H9 (cell line): ENCODE measurements around the gene SH3BGRL3. TPM values are rescaled to one million over a fixed set of nuclear protein-coding genes. Genes with fewer than 3 reads are reported as not detected.

Experiments
- DNase-seq: peaks from one replicate; pipeline ENCODE4 v3.0.0-alpha.2; 2017
- H2AFZ ChIP-seq: one replicate; pipeline ENCODE4 v1.6.1; 2013; ENCODE audit warnings: mild to moderate bottlenecking, low read length, control low read depth, moderate library complexity
- H2AK5ac ChIP-seq: 2 replicates; pipeline ENCODE4 v1.6.1; 2013; ENCODE audit warnings: low read length, control low read depth, mixed read lengths; ENCODE audit not compliant: insufficient read length
- H2BK120ac ChIP-seq: one replicate; pipeline ENCODE4 v1.6.1; 2013; ENCODE audit warnings: low read depth, mild to moderate bottlenecking, low read length, control low read depth, inconsistent platforms; ENCODE audit not compliant: poor library complexity, severe bottlenecking
- H2BK12ac ChIP-seq: 2 replicates; pipeline ENCODE4 v1.6.1; 2013; ENCODE audit warnings: low read length, control low read depth, mixed read lengths, low read depth; ENCODE audit not compliant: insufficient read length
- H2BK15ac ChIP-seq: 2 replicates; pipeline ENCODE4 v1.6.1; 2013; ENCODE audit warnings: low read depth, low read length, control low read depth
- H2BK20ac ChIP-seq: one replicate; pipeline ENCODE4 v1.6.1; 2013; ENCODE audit warnings: low read depth, mild to moderate bottlenecking, low read length, control low read depth, inconsistent platforms; ENCODE audit not compliant: poor library complexity, severe bottlenecking
- H2BK5ac ChIP-seq: 2 replicates; pipeline ENCODE4 v1.6.1; 2013; ENCODE audit warnings: low read length, control low read depth, mixed read lengths; ENCODE audit not compliant: insufficient read length
- H3K14ac ChIP-seq: 2 replicates; pipeline ENCODE4 v1.6.1; 2013; ENCODE audit warnings: low read length, control low read depth; ENCODE audit not compliant: insufficient read depth
- H3K18ac ChIP-seq: 2 replicates; pipeline ENCODE4 v1.6.1; 2013; ENCODE audit warnings: low read depth, mild to moderate bottlenecking, mixed read lengths, low read length, control low read depth; ENCODE audit not compliant: insufficient read length
- H3K23ac ChIP-seq: 2 replicates; pipeline ENCODE4 v1.6.1; 2013; ENCODE audit warnings: low read length, control low read depth, mixed read lengths, low read depth; ENCODE audit not compliant: insufficient read length
- H3K23me2 ChIP-seq: 2 replicates; pipeline ENCODE4 v1.6.1; 2013; ENCODE audit warnings: low read depth, mild to moderate bottlenecking, mixed read lengths, low read length, control low read depth; ENCODE audit not compliant: insufficient read length, poor library complexity, severe bottlenecking
- H3K27ac ChIP-seq: 2 replicates; pipeline ENCODE4 v1.5.1; 2013; ENCODE audit warnings: low read length, control low read depth, mixed read lengths, low read depth; ENCODE audit not compliant: insufficient read length
- H3K27me3 ChIP-seq: 2 replicates; pipeline ENCODE4 v1.6.1; 2013; ENCODE audit warnings: low read length, control low read depth, inconsistent platforms; ENCODE audit not compliant: insufficient read depth
- H3K4ac ChIP-seq: 2 replicates; pipeline ENCODE4 v1.6.1; 2013; ENCODE audit warnings: low read depth, mild to moderate bottlenecking, control low read depth, inconsistent platforms, low read length, moderate library complexity
- H3K4me1 ChIP-seq: 2 replicates; pipeline ENCODE4 v1.6.1; 2013; ENCODE audit warnings: low read length, control low read depth, inconsistent platforms; ENCODE audit not compliant: insufficient read depth
- H3K4me2 ChIP-seq: 2 replicates; pipeline ENCODE4 v1.6.1; 2013; ENCODE audit warnings: low read length, control low read depth, mixed read lengths; ENCODE audit not compliant: insufficient read length, insufficient read depth
- H3K56ac ChIP-seq: 2 replicates; pipeline ENCODE4 v1.6.1; 2013; ENCODE audit warnings: low read depth, mild to moderate bottlenecking, mixed read lengths, low read length, control low read depth; ENCODE audit not compliant: insufficient read length
- H3K79me1 ChIP-seq: 2 replicates; pipeline ENCODE4 v1.6.1; 2013; ENCODE audit warnings: low read depth, mild to moderate bottlenecking, moderate library complexity, low read length, control low read depth, inconsistent platforms; ENCODE audit not compliant: insufficient read depth, poor library complexity, severe bottlenecking
- H3K79me2 ChIP-seq: 2 replicates; pipeline ENCODE4 v1.6.1; 2013; ENCODE audit warnings: low read length, control low read depth, inconsistent platforms; ENCODE audit not compliant: insufficient read depth
- H3K9ac ChIP-seq: 2 replicates; pipeline ENCODE4 v1.6.1; 2013; ENCODE audit warnings: low read length, control low read depth, mixed read lengths; ENCODE audit not compliant: insufficient read length; ENCODE audit errors: extremely low read depth
- H3K9me3 ChIP-seq: one replicate; pipeline ENCODE4 v1.6.1; 2013; ENCODE audit warnings: low read depth, low read length, inconsistent platforms; ENCODE audit not compliant: control insufficient read depth
- H3T11ph ChIP-seq: one replicate; pipeline ENCODE4 v1.6.1; 2013; ENCODE audit warnings: mild to moderate bottlenecking, low read length, control low read depth, inconsistent platforms
- H4K20me1 ChIP-seq: one replicate; pipeline ENCODE4 v1.6.1; 2013; ENCODE audit not compliant: control insufficient read depth, insufficient read length, insufficient read depth
- H4K5ac ChIP-seq: 2 replicates; pipeline ENCODE4 v1.6.1; 2013; ENCODE audit warnings: low read depth, mild to moderate bottlenecking, mixed read lengths, low read length, control low read depth; ENCODE audit not compliant: insufficient read length
- H4K8ac ChIP-seq: replicated peaks from 2 replicates; pipeline ENCODE4 v1.6.1; 2013; ENCODE audit warnings: low read length, control low read depth, mixed read lengths, low read depth; ENCODE audit not compliant: insufficient read length
- H4K91ac ChIP-seq: 2 replicates; pipeline ENCODE4 v1.6.1; 2013; ENCODE audit warnings: low read depth, mild to moderate bottlenecking, moderate library complexity, mixed read lengths, low read length, control low read depth; ENCODE audit not compliant: insufficient read length
- H3K27ac Mint-ChIP-seq, 3 experiments: 2 replicates in 2 of 3; 3 replicates in 1 of 3; pipeline ENCODE4 v1.8.0; 2020 to 2021; ENCODE audit warnings: mixed read lengths in 3 of 3, mild to moderate bottlenecking in 1 of 3, moderate library complexity in 1 of 3
- H3K27me3 Mint-ChIP-seq: 2 replicates; pipeline ENCODE4 v1.8.0; 2021; ENCODE audit warnings: low read depth, mild to moderate bottlenecking, moderate library complexity, mixed read lengths
- H3K36me3 Mint-ChIP-seq, 3 experiments: 2 replicates in 2 of 3; 3 replicates in 1 of 3; pipeline ENCODE4 v1.8.0; 2020 to 2021; ENCODE audit warnings: low read depth in 3 of 3, mixed read lengths in 3 of 3; ENCODE audit not compliant: insufficient read depth in 1 of 3
- H3K4me1 Mint-ChIP-seq, 2 experiments: 2 replicates each; pipeline ENCODE4 v1.8.0; 2020; ENCODE audit warnings: mixed read lengths in 2 of 2
- H3K4me3 Mint-ChIP-seq, 2 experiments: 2 replicates in 1 of 2; 3 replicates in 1 of 2; pipeline ENCODE4 v1.8.0; 2020 to 2021; ENCODE audit warnings: mild to moderate bottlenecking in 2 of 2, mixed read lengths in 2 of 2, moderate library complexity in 1 of 2
- H3K9me3 Mint-ChIP-seq, 2 experiments: 2 replicates in 1 of 2; 3 replicates in 1 of 2; pipeline ENCODE4 v1.8.0; 2020; ENCODE audit warnings: mild to moderate bottlenecking in 2 of 2, mixed read lengths in 2 of 2, moderate library complexity in 1 of 2
- WGBS: extraction: QIAGEN DNeasy Blood & Tissue Kit; methylation state at CpG from one replicate; pipeline ENCODE4 v1.1.7; 2013; ENCODE audit warnings: missing lambda C conversion rate, low lambda C conversion rate, mixed read lengths; ENCODE audit not compliant: insufficient read length; ENCODE audit errors: extremely low coverage; 5-methylcytosine and 5-hydroxymethylcytosine counted together
- total RNA-seq: library from RNA; stranded (reverse); gene quantifications from 2 replicates; pipeline ENCODE4 v1.2.1, GENCODE V29; 2021
- TF ChIP-seq, protein P1 (sequence below): fragments of 200-600 bp; sonication (generic); conservative IDR thresholded peaks from 3 replicates; pipeline ENCODE4 v1.8.0; 2021; ENCODE audit warnings: antibody characterized with exemption, mild to moderate bottlenecking

Gene SH3BGRL3
- total RNA-seq, 1 experiment from 2014 or later: 86.3 TPM

DNA sequence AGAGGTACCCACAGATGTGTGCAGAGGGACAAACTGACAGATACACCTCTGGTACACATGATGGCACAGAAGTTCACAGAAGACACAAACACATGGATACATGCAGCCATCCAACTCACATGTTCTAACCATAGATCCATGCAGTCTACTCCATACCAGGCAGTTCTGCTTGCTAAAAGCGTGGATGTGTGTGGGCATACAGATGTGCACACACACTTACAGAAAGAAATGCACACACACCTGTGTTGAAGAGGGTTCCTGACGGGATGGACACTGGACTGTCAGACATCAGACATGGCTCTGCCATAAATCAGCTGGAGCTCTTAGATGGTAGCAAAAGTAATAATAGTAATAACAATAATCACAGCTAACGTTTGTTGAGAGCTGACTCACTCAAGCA is 44.7 kb downstream of the SH3BGRL3 start:
- Histone ChIP-seq H2BK20ac (no peak overlapping the region), H3K18ac (no peak overlapping the region), H4K91ac (no peak overlapping the region), H2BK12ac (no peak overlapping the region), H2BK5ac (no peak overlapping the region), H3K4me2 (no peak overlapping the region), H3K79me2 (no peaks in the 10 kb centered on the region), H2BK120ac (no peak overlapping the region), H3K9ac (no peak overlapping the region), H4K5ac (no peak overlapping the region), H4K8ac (no peak overlapping the region), H3T11ph (no peak overlapping the region), H3K4ac (no peak overlapping the region), H3K4me1 (no peaks in the 10 kb centered on the region), H2AFZ (no peak overlapping the region), H3K79me1 (no peaks in the 10 kb centered on the region), H3K56ac (no peak overlapping the region), H4K20me1 (no peaks in the 10 kb centered on the region), H3K14ac (no peak overlapping the region), H3K9me3 (no peaks in the 10 kb centered on the region), H2BK15ac (no peak overlapping the region), H3K23me2 (no peaks in the 10 kb centered on the region), H3K23ac (no peak overlapping the region), H3K27ac (no peak overlapping the region), H2AK5ac (no peak overlapping the region), H3K27me3 (no peaks in the 10 kb centered on the region)
- WGBS: no CpG with 5 or more reads among the region's 3 CpGs
- Mint-ChIP-seq H3K9me3 (no peaks in the 10 kb centered on the region), H3K4me1 (peaks cover 9 to 10% of the 10 kb centered on the region in 2 experiments), H3K36me3 (peaks cover 16 to 52% (median 41%) of the 10 kb centered on the region in 3 experiments; a peak in 6 of 7 replicates), H3K27me3 (no peaks in the 10 kb centered on the region), H3K4me3 (no peak overlapping the region), H3K27ac (no peak overlapping the region)
- TF ChIP-seq, protein P1, sequence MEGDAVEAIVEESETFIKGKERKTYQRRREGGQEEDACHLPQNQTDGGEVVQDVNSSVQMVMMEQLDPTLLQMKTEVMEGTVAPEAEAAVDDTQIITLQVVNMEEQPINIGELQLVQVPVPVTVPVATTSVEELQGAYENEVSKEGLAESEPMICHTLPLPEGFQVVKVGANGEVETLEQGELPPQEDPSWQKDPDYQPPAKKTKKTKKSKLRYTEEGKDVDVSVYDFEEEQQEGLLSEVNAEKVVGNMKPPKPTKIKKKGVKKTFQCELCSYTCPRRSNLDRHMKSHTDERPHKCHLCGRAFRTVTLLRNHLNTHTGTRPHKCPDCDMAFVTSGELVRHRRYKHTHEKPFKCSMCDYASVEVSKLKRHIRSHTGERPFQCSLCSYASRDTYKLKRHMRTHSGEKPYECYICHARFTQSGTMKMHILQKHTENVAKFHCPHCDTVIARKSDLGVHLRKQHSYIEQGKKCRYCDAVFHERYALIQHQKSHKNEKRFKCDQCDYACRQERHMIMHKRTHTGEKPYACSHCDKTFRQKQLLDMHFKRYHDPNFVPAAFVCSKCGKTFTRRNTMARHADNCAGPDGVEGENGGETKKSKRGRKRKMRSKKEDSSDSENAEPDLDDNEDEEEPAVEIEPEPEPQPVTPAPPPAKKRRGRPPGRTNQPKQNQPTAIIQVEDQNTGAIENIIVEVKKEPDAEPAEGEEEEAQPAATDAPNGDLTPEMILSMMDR: no peak
- DNase-seq: no peak
